Right ventricle myocardium superior (tissue), 1 donor: ENCODE data around the gene RDH13. TPM values are rescaled to one million over a fixed set of nuclear protein-coding genes. Genes with fewer than 3 reads are reported as not detected.
"Not testable (repeated sequence)": the region's sequence is repeated elsewhere in the genome, so short reads cannot be mapped to it uniquely, and the experiment has no call there.

Experiments
- ATAC-seq: fragments of 200-7000 bp; cut with Tn5 transposase; one replicate; pipeline ENCODE4 v1.9.1; 2020; ENCODE audit warnings: mild to moderate bottlenecking; ENCODE audit not compliant: poor library complexity
- DNase-seq: peaks from one replicate; pipeline ENCODE4 v3.0.0-alpha.2; 2020
- intact Hi-C: fragments of 100-400 bp; cut with DNase I; formaldehyde crosslinking; loops from one replicate; pipeline ENCODE4 v1.11.2; 2022
- total RNA-seq: library from RNA; stranded (reverse); fragmentation: NEBNext Ultra II Directional; extraction: Animal tissue kit (Norgen Biotek cat#: 25700); gene quantifications from one replicate; pipeline ENCODE4 v1.2.1, GENCODE V29; 2021
- donor health status: DM: no; HTN: yes; CAD: no; lungs with severe emphysema.

Gene RDH13
- total RNA-seq, 1 donor from 2014 or later: 45.6 TPM

DNA sequence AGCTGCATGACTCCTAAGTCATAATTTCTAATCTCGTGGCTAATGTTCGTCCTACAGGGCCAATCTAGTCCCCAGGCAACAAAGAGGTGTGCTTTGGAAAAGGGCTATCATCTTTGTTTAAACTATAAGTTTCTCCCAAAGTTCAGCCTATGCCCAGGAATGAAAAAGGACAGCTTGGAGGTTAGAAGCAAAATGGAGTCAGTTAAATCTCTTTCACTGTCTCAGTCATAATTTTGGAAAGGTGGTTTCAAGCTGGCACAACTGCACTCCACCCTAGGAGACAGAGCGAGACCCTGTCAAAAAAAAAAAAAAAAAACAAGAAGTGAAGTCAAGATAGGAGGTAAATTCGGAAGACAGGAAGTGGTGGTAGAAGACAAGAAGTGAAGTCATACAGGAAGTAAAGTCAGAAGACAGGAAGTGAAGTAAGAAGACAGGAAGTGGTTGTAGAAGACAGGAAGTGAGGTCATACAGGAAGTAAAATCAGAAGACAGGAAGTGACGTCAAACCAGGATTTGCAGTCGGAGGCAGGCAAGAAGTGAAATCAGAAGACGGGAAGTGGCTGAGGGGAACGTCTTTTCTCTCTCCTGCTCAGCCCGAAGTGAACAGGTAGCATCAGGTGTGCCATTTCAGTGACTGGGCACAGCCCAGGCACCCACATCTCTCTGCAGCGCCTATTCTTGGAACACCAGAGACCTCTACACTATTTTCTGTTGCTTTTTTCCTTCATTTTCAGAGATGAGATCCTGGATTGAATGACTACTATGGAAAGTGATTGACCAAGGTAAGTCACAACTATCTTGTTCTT is 57.1 kb downstream of the RDH13 start:
- intact Hi-C loops: no loop called here
- ATAC-seq (peak; percentile 56), DNase-seq (no peak)

DNA sequence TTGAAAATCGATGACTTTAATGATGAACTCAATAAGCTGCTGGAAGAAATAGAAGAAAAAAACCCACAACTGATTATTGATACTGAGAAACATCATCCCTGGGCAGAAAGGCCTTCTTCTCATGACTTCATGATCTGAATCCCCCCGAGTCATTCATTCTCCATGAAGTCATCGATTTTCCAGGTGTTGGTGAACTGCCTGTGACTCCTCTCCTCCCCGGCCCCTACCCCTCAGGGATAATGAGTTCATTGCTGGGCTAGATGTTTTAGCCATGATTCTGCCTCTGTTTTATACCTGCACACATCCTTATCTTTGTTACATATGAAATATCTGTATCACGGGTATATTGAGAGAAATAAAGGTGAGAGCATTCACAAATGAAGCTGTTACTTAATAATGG is 62.2 kb downstream of the RDH13 start:
- ATAC-seq (no peak), DNase-seq (no peak)
- intact Hi-C loops: no loop called here

DNA sequence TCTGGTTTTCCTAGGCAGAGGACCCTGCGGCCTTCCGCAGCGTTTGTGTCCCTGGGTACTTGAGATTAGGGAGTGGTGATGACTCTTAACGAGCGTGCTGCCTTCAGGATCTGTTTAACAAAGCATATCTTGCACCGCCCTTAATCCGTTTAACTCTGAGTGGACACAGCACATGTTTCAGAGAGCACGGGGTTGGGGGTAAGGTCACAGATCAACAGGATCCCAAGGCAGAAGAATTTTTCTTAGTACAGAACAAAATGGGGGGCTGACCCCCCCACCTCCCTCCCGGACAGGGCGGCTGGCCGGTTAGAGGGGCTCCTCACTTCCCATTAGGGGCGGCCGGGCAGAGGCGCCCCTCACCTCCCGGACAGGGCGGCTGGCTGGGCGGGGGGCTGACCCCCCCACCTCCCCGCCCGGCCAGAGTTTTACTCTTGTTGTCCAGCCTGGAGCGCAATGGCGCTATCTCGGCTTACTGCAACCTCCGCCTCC is 64.2 kb downstream of the RDH13 start:
- intact Hi-C loops, ATAC-seq, DNase-seq: not testable (repeated sequence)

DNA sequence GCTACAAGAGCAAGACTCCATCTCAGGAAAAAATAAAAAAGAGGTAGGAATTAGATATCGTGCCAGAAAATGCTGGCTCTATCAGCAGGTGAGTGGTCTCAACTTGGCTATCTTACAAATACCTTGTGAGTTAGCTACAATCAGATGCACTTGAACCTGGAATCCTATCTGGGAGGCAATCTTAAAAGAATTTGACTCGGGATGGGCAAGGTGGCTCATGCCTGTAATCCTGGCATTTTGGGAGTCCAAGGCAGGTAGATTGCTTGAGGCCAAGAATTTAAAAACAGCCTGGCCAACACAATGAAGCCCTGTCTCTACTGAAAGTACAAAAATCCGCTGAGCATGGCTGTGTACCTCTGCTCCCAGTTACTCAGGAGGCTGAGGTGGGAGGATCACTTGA is 67.4 kb downstream of the RDH13 start:
- ATAC-seq (no peak), DNase-seq (no peak)
- intact Hi-C loops: no loop called here

Other genes starting within 250 kb of the RDH13 start
- not detected for gene KIR3DL1, start 246.7 kb downstream of the RDH13 start, total RNA-seq
- not detected for gene KIR2DS4, start 230.5 kb downstream of the RDH13 start, total RNA-seq
- not detected for gene KIR3DL2, start 212.7 kb downstream of the RDH13 start, total RNA-seq
- gene FCAR, start 188.9 kb downstream of the RDH13 start, total RNA-seq: 0.30 TPM
- gene NCR1, start 157.0 kb downstream of the RDH13 start, total RNA-seq: not detected
- not detected for gene NLRP7, start 115.6 kb downstream of the RDH13 start, total RNA-seq
- 0.78 TPM for gene NLRP2, start 96.8 kb downstream of the RDH13 start, total RNA-seq
- 0.48 TPM for gene GP6, start 24.9 kb downstream of the RDH13 start, total RNA-seq
- gene EPS8L1, start 12.7 kb upstream of the RDH13 start, total RNA-seq: 0.83 TPM
- 126 TPM for gene PPP1R12C, start 54.5 kb upstream of the RDH13 start, total RNA-seq
- gene TNNT1, start 86.1 kb upstream of the RDH13 start, total RNA-seq: 54.1 TPM
- 4,564 TPM for gene TNNI3, start 94.6 kb upstream of the RDH13 start, total RNA-seq
- 0.59 TPM for gene DNAAF3, start 103.5 kb upstream of the RDH13 start, total RNA-seq
- not detected for gene SYT5, start 117.1 kb upstream of the RDH13 start, total RNA-seq
- gene PTPRH, start 146.4 kb upstream of the RDH13 start, total RNA-seq: 0.54 TPM
- gene TMEM86B, start 165.6 kb upstream of the RDH13 start, total RNA-seq: 2.3 TPM
- gene PPP6R1, start 195.9 kb upstream of the RDH13 start, total RNA-seq: 37.1 TPM
- gene HSPBP1, start 217.0 kb upstream of the RDH13 start, total RNA-seq: 29.2 TPM
- 1.6 TPM for gene BRSK1, start 220.8 kb upstream of the RDH13 start, total RNA-seq